GM12878 (cell line): Measurements from ENCODE around the gene MPIG6B. TPM values are rescaled to one million over a fixed set of nuclear protein-coding genes. Genes with fewer than 3 reads are reported as not detected.
A peak's percentile ranks its signal among the peaks of the same experiment; 100 is the strongest.

Source experiments
- E2F8 ChIP-seq: fragments of 450-650 bp; IDR thresholded peaks from 2 replicates; pipeline ENCODE4 v1.6.1; 2018; ENCODE audit warnings: mild to moderate bottlenecking, low read depth, moderate library complexity; ENCODE audit not compliant: partially characterized antibody
- NKRF ChIP-seq: fragments of 450-650 bp; conservative IDR thresholded peaks from 2 replicates; pipeline ENCODE4 v1.6.1; 2017; ENCODE audit warnings: mild to moderate bottlenecking, moderate library complexity
- POLR2A ChIP-seq: IDR thresholded peaks from 2 replicates; pipeline ENCODE4 v1.6.1; 2011; ENCODE audit warnings: low read depth, mild to moderate bottlenecking, low read length
- RELA ChIP-seq: fragments of 450-650 bp; IDR thresholded peaks from 2 replicates; pipeline ENCODE4 v1.8.0; 2014; ENCODE audit warnings: borderline replicate concordance; ENCODE audit not compliant: partially characterized antibody
- RELB ChIP-seq: fragments of 450-650 bp; IDR thresholded peaks from 2 replicates; pipeline ENCODE4 v1.6.1; 2017; ENCODE audit warnings: low read depth, mild to moderate bottlenecking, moderate library complexity
- REST ChIP-seq: IDR thresholded peaks from 2 replicates; pipeline ENCODE4 v1.6.1; 2012; ENCODE audit warnings: mild to moderate bottlenecking, low read depth, low read length
- SMAD1 ChIP-seq: fragments of 450-650 bp; IDR thresholded peaks from 2 replicates; pipeline ENCODE4 v1.6.1; 2018; ENCODE audit warnings: mild to moderate bottlenecking, low read depth; ENCODE audit not compliant: partially characterized antibody
- polyA plus RNA-seq, 11 experiments: library from polyadenylated mRNA; depleted of rRNA in 4 of 11; unstranded in 6 of 11; stranded (reverse) in 5 of 11; fragments of >200 nt; fragmentation: Nextera tagmentation in 4 of 11; fragmentation: Illumina TruSeq in 1 of 11; extraction: Ambion mirVana in 4 of 11; extraction: Trizol in 1 of 11; gene quantifications; 1 replicate in 1 of 11; 2 replicates in 10 of 11; pipeline versions ENCODE4 v1.2.1 to v1.2.3, GENCODE V29; 2011 to 2016; ENCODE audit warnings: inconsistent platforms in 2 of 11, missing spikeins in 2 of 11, low read depth in 1 of 11
- total RNA-seq, 4 experiments: library from RNA; depleted of rRNA in 3 of 4; stranded (reverse); fragments of >200 nt in 3 of 4; fragmentation: Illumina TruSeq in 1 of 4; extraction: Trizol in 1 of 4; gene quantifications; 2 replicates each; pipeline versions ENCODE4 v1.2.1 to v1.2.3, GENCODE V29; 2013 to 2021
- TF ChIP-seq, protein P1 (sequence below): IDR thresholded peaks from 2 replicates; pipeline ENCODE4 v1.6.1; 2012; ENCODE audit warnings: low read depth, low read length, improper control_type of control experiment

Gene MPIG6B
- total and polyA plus RNA-seq, 10 of the 15 experiments (the other 5 are each of a cell fraction or from before 2014, with no cell fraction given), result not detected

DNA sequence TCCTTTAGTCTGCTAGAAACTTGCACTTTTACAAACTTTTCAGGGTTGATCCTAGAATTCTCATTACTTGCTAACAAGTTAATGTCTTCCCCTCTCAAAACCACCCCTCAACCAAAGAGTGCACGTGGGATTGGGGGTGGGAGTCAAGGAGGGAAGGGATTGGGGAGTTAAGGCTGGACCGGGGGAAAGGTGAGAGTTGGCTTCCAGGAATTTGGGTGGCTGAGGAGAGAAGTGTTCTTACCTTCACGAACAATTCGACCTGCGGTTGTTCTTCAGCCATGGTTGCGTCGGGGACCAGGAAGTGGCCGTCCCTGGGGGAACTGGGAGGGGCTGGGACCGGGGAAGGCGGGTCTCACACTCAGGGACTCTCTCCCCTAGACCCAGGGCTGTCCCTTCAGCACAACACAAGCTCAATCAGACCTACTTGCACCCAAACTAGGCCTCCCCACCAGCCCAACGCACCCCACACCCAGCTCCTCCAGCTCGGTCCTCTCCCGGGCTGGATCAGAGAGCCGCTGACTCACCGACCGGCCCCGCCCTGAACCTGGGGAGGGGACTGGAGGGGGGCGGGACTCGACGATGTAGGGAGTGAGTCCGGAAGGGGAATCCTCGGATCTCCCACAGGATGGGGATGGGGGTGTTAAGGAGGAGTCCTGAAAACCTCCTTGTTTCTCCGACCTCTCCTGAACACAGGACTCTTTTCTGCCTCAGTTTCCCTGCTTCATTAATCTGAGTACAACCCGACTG lies 13.0 kb downstream of the MPIG6B start, which contains the start of gene CLIC1 (continued):
- TF ChIP-seq RELB, result peak; percentile 69
- TF ChIP-seq, protein P1, sequence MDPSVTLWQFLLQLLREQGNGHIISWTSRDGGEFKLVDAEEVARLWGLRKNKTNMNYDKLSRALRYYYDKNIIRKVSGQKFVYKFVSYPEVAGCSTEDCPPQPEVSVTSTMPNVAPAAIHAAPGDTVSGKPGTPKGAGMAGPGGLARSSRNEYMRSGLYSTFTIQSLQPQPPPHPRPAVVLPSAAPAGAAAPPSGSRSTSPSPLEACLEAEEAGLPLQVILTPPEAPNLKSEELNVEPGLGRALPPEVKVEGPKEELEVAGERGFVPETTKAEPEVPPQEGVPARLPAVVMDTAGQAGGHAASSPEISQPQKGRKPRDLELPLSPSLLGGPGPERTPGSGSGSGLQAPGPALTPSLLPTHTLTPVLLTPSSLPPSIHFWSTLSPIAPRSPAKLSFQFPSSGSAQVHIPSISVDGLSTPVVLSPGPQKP, result 0 out of 2 replicates have a peak, but pooled peaks have one; percentile 34
- TF ChIP-seq E2F8, result no peak
- no peak for TF ChIP-seq RELA
- TF ChIP-seq SMAD1, result peak; percentile 35
- peak; percentile 90 for TF ChIP-seq POLR2A
- TF ChIP-seq REST, result 0 out of 2 replicates have a peak, but pooled peaks have one; percentile 34
- TF ChIP-seq NKRF, result peak; percentile 19; the same call in 1 of the 2 replicates
